Stimulated activated naive CD8-positive, alpha-beta T cell treated with anti-CD3 and anti-CD28 coated beads, Interleukin-15, Interleukin-2, amounts not matched to agents 100 U/mL and 50 U/mL, for 24 hours (primary cell): ENCODE results near the gene TRDN.
"Not testable (repeated sequence)": the region's sequence is repeated elsewhere in the genome, so short reads cannot be mapped to it uniquely, and the experiment has no call there.

ENCODE experiments used
- ATAC-seq: fragments of 150-1000 bp; cut with Tn5 transposase; one replicate; pipeline ENCODE4 v1.10.0; 2021
- DNase-seq: peaks from one replicate; pipeline ENCODE4 v3.0.0; 2021

The TRDN gene

DNA sequence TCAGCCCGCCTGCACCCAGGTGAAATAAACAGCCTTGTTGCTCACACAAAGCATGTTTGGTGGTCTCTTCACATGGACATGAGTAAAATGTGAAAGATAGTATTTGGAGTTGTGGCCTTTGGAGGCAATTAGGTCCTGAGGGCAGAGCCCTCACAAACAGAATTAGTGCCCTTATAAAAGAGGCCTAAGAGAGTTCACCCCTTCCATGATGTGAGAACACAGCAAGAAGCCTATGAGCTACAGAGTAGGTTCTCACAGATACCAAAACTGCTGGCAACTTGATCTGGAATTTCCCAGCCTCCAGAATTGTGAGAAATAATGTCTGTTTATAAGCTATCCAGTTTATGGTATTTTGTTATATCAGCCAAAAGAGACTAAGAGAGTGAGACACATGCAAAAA is 74.5 kb downstream of the TRDN start:
- ATAC-seq (no peak), DNase-seq (no peak)

DNA sequence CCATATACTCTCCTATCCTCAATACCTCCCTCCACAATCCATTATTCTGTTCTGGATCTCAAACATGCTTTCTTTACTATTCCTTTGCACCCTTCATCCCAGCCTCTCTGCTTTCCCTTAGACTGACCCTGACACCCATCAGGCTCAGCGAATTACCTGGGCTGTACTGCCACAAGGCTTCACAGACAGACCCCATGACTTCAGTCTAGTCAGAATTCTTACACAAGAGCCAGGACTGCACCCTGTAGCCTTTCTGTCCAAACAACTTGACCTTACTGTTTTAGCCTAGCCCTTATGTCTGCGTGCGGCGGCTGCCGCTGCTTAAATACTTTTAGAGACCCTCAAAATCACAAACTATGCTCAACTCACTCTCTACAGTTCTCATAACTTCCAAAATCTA is 76.9 kb downstream of the TRDN start:
- ATAC-seq, DNase-seq: not testable (repeated sequence)

DNA sequence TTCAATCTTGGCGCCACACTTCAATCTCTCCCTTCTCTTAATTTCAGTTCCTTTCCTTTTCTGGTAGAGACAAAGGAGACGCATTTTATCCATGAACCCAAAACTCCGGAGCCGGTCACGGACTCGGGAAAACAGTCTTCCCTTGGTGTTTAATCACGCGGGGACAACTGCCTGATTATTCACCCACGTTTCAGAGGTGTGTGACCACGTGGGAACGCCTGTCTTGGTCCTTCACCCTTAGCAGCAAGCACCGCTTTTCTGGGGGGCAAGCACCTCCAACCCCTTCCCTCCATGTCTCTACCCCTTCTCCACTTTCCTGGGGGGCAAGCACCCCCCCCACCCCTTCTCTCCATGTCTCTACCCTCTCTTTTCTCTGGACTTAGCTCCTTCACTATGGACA is 79.3 kb downstream of the TRDN start:
- not testable (repeated sequence) for ATAC-seq, DNase-seq

DNA sequence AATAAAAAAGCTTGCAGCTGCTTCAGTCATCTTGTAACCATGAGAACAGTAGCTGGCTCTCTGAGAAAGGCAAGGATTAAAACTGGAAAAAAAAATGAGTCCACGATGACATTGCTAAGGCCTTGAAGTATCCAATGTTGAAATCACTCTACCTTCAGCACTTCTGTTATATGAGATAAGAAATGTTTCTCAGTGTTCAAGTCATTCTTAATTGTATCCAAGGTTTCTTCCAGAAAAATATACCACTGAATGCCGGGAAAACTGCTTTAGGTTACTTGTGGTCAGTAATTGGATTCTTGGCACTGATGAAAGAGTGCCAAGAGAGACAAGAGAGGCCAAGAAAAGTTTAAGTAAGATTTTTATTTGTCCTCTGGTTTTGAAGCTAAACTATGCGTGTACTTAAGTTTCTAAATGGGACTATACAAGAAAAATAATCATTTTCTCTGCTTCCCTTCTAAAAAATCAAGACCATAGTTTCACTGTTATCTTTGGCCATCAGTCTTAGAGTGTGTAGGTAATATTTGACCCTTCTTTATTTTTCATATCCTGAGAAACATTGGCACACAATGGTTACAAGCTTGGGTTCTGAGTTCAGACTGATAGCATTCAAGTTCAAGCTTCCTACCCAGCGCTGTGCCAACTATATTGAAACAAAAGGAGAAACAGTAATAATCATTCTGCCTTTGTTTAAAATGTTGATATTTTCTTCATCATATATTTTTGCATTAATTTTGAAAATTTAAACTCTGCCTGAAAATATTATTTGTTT is 84.6 kb downstream of the TRDN start:
- DNase-seq (no peak), ATAC-seq (no peak)

DNA sequence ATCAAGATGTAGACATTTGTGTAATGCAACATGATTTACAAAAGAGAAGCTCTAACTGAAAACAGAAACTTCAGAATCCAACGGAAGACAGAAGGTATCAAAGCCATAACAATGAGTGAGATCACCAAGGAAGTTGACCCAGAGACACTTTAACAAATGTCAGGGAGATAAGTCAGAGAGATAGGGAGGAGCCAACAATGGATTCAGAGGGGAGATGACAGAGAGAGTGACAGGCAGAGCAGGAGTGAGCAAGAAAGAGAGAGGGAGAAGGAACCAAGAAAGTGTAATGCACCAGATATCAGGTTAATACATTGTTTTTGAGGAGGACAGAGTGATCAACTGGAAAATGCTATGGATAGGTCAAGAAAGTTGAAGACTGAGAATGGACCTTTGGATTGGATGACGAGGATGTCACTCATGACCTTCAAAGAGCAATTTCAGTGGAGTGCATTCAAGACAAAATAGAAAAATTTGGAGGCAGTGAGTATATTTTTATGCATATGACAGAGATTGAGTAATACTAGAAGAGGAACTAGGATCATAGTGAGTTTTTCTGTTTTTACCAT is 86.6 kb downstream of the TRDN start:
- no peak for DNase-seq
- no peak for ATAC-seq

DNA sequence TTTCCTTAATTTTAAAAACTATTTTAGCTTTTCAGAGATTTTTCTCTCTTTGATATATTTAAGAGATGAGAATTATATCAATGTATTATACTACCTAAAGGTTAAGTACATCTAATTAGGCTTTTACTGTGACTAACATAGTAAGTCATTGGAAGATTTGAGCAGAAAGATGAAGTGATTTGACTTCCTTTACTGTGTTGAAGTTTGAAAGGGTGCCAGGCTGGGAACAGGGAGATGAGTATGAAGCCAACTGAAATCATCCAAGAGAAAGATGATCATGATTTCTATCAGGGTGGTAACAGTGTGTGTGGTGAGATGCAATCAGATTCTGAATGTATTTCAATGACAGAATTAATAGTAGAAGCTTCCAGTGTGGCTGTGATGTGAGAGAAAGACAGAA is 87.3 kb downstream of the TRDN start:
- DNase-seq (no peak), ATAC-seq (no peak)

DNA sequence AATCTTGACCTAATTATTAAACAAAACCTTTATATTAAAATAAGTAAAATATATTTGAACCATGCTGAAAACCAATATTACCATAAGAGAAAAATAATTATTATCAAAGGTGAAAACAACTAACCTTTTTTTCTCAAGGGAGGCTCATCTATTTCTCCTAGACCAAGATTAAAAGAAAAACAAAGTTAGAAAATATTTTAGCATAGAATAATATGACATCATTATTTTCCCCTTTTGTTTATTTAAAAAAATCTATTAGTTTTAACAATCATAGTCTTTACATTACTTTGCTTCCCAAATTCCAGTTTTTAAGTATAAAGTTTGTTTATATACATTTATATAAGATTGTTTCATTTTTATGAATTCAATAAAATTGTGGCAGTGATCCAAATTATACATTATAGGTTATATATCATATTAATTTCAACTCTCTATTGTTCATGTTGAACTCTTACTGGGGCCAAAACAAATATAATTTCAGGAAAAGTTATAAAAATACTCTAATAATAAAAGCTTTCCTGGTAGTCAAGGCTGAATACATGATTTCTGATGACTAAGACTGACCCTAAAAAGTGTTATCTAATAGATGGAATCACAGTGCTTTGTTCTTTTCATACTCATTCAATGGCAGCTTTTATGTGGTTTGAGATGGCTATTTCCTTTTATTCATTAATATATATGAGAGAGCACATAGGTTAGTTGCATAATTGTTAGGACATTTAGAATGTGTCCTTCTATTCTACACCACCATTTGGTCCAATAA is 89.4 kb downstream of the TRDN start:
- ATAC-seq (no peak), DNase-seq (no peak)

DNA sequence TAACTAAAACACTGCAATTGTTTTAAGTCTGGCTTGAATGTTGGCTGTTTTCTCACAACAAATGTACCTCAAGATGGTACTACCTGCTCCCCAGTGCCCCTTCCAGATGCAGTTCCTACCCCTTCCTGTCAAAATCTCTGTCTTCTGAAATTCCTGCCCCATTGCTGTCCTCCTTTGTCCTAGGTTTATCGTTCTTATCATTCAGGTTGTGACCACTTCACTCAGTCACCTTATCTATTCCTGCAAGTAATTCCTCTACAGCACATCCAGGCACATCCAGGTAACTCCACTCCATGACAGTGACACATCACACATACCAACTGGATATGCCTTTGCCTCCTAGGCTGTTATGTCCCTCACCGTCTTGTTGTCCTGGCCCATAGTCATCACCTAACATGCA is 90.2 kb downstream of the TRDN start:
- DNase-seq = no peak
- no peak for ATAC-seq

DNA sequence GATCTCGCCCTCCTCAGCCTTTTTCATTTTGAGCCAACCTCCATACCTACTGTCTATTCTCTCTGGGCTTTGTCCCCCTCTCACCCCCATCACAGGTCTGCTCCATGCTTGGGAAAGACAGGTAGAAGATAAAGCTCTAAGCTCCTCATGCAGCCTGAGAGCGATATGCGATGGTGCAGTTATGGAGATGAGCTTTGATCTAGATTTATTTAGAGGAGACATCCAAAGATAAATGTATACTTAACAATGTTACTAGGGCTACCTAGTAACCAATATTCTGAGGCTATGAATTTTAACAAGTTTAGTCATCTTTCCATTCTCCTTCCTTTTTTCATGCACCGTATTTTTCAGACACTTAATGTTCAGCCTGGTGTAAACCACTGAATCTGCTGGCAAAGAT is 95.3 kb downstream of the TRDN start:
- ATAC-seq (no peak), DNase-seq (no peak)

DNA sequence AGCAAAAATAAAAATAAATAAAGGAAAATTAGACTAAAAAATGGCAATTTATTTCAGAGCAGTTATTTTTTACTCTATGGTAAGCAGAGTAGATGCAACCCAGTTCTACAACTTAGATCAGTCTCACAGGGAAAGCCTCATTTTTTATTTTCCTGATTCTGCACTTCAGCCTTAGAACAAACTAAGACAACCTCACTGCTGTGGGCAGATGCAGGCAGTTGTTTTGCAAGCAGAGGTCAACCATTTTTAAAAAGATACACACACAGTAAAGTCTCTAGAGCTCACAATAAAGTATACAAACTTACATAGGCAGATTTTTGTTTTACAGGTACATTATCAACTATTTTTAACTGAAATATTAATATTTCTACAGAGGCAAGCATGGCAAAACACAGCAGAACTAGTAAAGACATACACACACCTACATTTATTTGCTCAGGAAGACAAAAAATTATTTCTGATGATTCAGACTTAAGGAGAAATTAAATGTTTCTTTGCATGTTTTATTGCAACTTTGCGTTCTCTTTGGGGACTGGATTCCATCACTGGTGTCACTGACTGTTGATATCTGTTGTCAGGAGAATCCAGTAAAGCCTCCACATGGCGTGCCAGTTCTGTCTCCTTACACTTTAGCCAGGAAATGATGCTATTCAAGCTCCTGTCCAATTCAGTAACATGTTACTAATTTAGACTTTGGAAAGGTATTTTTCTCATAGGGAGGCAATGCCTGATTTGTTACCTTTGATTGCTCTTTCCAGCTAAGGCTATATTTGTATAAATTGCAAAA is 102.7 kb downstream of the TRDN start:
- DNase-seq = no peak
- no peak for ATAC-seq

DNA sequence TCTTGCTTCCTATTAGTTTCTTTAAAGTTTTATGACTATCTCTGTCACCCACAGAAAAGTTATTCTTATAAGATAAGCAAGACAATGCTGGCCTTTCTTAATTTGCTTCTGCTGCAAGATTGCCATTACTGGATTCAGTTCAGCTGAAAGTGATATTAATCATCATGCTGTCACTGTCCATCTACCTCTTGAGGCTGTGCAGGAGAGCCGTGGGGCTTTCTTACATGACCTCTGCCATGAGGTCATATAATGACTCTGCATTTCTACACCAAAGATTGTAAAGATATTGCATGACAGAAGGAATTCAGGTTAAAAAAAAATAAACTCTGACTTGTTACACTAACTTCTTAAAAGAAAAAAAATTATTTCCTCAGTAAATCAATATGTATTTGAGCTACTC is 106.9 kb downstream of the TRDN start:
- DNase-seq (no peak), ATAC-seq (no peak)

DNA sequence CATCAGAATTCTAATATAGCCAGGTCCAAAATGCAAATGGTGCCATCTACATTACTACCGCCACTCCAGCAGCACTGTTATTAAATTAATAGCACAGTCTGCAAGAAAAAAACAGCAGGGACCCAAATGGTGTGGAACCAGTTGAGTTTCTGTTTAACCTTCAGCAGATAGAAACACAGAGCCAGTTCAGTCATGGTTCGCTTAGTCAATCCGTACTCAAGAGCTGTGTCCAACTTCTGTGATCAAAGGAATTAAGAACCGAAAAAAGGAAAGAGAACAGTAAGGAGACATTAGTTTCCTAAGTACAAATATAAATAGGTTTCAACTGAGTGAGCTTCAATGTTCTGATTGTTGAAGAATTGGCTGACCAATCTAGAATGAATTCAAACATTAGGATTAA is 107.7 kb downstream of the TRDN start:
- DNase-seq (no peak), ATAC-seq (no peak)

DNA sequence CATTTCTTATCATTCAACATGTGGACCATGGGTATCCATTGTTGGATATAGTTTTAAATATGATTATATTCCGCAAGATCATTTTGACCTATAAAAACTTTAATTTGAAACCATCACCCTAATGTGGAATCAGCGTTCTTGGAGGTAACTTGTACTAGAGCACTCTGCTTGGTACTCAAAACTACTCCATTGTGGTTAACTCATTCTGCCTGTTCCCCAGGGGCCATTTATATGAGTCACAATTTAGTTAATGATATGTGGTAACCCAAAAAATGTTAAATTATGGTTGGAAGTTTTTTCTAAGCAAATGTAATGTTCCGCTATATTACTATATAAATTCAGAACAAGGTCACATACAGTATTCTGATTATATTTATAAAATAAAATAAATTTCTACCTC is 109.3 kb downstream of the TRDN start:
- no peak for ATAC-seq
- no peak for DNase-seq

DNA sequence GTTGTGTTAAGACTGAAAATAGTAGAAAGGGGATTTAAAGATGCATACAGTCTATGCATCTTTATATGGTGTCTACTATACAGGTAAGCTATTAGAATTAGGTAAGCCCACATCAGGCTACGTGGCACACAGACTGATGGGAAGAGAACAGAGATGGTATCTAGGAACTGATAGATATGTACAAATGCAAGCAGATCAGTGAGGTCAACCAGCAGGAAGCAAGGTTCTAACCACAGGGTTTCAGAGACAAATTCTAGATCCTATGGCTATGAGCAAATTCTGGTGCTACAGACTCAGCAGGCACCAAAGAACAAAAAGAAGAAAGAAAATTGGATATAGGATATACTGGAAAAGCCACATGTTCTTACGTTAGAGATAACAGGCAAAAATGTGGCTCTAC is 110.6 kb downstream of the TRDN start:
- ATAC-seq (no peak), DNase-seq (no peak)

DNA sequence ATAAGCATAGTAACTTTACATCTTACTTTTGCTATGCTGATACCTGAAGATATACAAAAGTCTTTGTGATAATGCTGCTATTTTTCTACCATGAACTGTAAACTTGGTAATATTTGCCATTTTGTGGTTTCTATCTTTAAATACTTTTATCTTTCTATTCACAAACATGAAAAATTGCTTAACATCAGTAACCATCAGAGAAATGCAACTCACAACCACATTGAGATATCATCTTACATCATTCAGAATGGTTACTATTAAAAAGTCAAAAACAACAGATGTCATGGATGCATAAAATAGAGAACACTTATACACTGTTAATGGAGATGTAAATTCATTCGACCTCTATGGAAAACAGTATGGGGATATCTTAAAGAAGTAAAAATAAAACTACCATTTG is 112.0 kb downstream of the TRDN start:
- ATAC-seq = no peak
- no peak for DNase-seq

DNA sequence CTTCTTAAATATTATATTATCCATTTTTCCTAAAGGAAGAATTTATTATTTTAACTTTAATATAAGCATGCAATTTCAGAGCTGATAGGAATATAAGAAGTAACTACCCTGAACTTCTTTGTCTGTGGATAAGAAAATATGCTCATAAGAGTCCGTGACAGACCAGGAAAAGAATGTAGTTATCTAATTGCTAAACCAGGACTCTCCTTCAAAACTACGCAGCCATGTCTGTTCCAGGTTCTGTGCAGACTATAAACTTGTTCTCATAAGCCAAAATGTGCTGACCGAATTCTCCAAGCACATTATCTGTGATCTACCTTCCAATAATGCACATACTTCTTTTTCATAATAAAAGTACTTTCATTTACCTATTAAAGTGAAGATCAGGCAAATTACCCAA is 116.5 kb downstream of the TRDN start:
- no peak for DNase-seq
- no peak for ATAC-seq

DNA sequence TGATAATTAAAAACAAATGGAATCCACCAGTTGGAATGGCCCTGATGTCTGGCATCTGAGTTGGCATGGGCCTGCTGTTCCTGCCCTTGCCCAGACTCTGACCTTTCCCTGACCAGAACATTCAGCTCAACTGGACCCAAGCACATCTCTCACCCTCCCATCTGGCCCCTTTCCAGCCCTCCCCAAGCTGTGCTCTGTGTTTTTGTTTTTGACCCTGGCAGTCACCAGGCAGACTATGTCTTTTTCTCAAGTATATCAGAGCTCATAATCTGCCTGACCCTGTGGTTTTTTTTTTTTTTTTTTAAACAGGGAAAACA is 117.6 kb downstream of the TRDN start:
- ATAC-seq (no peak), DNase-seq (no peak)

DNA sequence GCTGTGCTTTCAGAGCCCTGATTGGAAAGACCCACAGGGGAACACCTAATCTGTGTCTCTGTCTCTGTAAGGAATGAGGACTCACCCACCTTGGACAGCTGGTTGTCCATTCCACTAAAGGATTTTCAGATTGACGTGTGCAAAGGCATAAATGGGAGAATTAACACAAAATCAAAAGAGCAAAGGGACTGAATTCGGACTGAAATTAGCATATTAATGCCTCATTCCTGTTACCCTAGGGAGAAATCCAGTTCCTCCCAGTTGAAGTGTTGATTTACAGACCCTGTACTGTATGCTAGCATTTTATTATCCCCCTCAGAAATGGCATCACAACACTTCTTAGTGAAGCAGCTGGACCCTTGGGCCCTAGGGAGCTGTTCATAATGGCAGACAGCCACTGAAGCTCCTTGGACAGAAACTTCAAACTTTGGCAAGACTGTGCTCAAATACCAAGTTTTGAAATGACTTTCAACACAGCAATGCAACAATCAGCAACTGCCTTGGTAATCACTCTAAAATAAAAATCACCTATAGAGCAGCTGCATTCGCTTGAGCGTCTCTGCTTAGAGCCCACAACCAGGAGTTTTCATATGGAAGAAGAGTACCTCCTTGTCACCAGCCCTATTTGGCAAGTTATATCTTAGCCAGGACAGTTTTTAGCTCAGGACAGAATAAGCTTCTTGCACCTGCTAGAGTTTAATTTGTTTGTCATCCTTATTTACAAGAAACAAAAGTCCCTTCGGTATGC is 118.1 kb downstream of the TRDN start:
- DNase-seq (no peak), ATAC-seq (no peak)

DNA sequence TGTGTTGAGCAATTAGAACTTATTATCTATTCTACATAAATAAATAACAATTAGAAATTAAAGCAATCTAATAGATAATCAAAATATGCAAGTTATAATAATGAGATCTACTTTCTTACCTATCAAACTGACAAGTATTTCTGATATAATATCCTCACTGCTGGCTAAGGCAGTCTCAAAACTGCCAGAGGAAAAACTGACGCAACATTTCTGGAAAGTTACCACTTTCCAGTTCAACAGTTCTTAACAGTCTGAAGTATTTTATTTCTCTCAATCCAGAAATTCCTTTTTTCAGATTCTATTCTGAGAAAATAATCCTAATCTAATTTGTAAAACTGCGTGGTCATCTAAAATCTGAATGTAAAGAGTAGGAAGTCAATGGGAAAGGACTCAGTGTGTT is 121.0 kb downstream of the TRDN start:
- no peak for DNase-seq
- ATAC-seq = no peak

DNA sequence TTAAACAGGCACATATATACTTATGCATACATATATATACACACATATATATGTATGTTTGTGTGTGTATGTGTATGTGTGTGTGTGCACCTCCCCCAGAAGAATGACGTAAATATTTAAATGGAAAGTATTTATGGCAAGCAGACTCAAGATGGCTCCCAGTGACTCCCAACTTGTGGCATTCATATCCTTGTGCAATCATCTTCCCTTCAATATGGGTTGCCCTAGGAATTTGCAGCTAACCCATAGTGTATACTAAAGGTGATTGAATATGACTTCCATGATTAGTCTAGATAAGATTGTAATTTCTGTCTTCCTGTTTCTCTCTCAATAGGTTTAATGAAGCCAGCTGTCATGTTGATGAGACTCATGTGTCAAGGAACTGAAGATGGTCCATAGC is 127.6 kb downstream of the TRDN start:
- ATAC-seq (no peak), DNase-seq (no peak)

DNA sequence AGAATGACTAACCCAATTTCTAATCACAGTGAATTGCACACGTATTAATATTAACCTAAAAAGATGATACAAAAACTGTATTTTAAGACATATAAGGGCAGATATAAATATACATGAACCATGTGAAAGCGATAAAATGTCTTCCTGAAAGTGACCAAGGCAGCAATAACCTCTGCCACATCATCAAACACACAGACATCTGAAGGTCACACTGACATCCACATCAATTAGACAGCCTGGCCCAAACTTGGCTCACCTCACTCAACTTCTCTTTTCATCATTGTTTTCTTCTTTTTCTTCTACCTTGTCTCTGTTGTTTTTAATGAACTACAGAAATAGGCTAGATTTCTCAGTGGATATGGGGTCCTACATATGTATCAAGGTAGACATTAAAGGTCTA is 128.5 kb downstream of the TRDN start:
- DNase-seq (no peak), ATAC-seq (no peak)

DNA sequence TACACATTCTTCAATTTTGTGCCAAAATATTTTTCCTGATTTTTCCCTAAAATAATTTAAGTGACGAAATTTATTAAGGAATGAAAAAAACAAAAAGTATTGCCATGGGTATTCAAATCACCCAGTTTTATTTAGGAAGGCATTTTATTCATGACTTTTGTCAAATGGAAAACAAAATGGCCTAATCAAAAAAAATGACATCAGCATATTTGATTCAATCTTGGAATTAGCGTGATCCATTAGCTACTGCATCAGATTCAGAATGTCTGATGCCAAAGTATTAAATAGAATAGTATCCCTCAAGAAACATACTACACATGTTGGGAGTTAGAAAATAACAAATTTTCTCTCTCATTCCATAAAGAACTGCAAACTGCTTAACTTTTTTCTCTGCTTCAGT is 129.2 kb downstream of the TRDN start:
- ATAC-seq (no peak), DNase-seq (no peak)
